Right lobe of liver (tissue), 4 donors: ENCODE results near the gene UBE3C.

ENCODE experiments used
- POLR2A ChIP-seq: fragments of 450-650 bp; IDR thresholded peaks from one replicate; pipeline ENCODE4 v1.6.1; 2017; ENCODE audit warnings: antibody characterized with exemption, mild to moderate bottlenecking
- TF ChIP-seq, protein P1 (sequence below), 4 donors: fragments of 200-600 bp in 3 of 4; fragments of 450-650 bp in 1 of 4; IDR thresholded peaks; one replicate each; pipeline versions ENCODE4 v1.5.1 to v1.8.0; 2016 to 2022; ENCODE audit warnings: antibody characterized with exemption in 4 of 4, mild to moderate bottlenecking in 2 of 4
- donor health status: DM: no; HTN: no; CAD: no.
- donor health status: DM: no; HTN: no; CAD: no.
- donor health status: DM: no; HTN: yes; CAD: no.

DNA sequence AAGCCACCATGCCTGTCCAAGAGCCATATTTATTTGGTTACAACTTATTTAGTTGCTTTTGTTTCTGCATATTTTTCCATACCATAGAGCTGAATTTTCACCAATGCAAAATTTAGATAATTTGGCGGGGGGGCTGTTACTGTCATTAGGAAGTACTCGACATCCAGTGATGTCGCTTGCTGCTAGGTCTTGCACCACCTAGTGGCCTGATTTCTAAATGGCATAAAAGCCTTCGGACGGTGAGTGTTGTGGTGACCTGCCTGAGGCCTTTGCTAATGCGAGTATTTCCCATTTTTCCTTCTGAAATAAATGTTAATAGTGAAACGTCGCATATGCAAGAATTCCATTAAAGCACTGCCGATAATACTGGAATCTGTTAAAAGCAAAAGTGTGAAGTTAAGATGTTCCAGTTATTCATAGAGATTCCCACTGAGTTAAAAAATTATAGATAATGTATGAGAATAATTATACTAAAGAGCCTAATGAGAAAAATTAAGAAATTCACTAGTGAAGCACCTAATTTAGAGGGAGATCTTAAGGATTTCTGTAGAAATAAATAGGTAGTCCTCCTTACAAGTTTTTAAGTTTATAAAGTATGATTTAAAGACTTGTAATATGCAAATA is 112.0 kb downstream of the UBE3C start:
- TF ChIP-seq, protein P1, sequence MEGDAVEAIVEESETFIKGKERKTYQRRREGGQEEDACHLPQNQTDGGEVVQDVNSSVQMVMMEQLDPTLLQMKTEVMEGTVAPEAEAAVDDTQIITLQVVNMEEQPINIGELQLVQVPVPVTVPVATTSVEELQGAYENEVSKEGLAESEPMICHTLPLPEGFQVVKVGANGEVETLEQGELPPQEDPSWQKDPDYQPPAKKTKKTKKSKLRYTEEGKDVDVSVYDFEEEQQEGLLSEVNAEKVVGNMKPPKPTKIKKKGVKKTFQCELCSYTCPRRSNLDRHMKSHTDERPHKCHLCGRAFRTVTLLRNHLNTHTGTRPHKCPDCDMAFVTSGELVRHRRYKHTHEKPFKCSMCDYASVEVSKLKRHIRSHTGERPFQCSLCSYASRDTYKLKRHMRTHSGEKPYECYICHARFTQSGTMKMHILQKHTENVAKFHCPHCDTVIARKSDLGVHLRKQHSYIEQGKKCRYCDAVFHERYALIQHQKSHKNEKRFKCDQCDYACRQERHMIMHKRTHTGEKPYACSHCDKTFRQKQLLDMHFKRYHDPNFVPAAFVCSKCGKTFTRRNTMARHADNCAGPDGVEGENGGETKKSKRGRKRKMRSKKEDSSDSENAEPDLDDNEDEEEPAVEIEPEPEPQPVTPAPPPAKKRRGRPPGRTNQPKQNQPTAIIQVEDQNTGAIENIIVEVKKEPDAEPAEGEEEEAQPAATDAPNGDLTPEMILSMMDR (IDR thresholded peaks at IDR 0.05), result peak; percentile 49 to 77 (median 74)
- no peak for TF ChIP-seq POLR2A
